DLD1 (cell line): ENCODE measurements around the gene ARHGEF37.

Source experiments
- in situ Hi-C: cut with HindIII; loops from 2 replicates; pipeline ENCODE4 v1.10.0; 2017; ENCODE audit warnings: low sequenced_read_pairs

Gene ARHGEF37

GRCh38 chr5:149623473-149623872 lies 42.2 kb downstream of the ARHGEF37 start:
- in situ Hi-C loops = no loop called here

GRCh38 chr5:149627070-149627469 lies 45.8 kb downstream of the ARHGEF37 start:
- in situ Hi-C loops = no loop called here

- in situ Hi-C loops = no loop called here
These were observed 46.9 kb downstream of the ARHGEF37 start for GRCh38 chr5:149628221-149628620.

GRCh38 chr5:149628846-149629388 lies 47.6 kb downstream of the ARHGEF37 start:
- in situ Hi-C loops = no loop called here

GRCh38 chr5:149629421-149629820 lies 48.1 kb downstream of the ARHGEF37 start:
- in situ Hi-C loops = no loop called here

- in situ Hi-C loops = loop anchor here (10.0 kb wide), 1 partner anchor 354 kb away; no protein-coding TSS in a partner anchor
These were observed 49.0 kb downstream of the ARHGEF37 start for GRCh38 chr5:149630337-149630736.

GRCh38 chr5:149631506-149631905 lies 50.2 kb downstream of the ARHGEF37 start:
- in situ Hi-C loops = loop anchor here (10.0 kb wide), 1 partner anchor 353 kb away; no protein-coding TSS in a partner anchor

- in situ Hi-C loops = loop anchor here (10.0 kb wide), 1 partner anchor 352 kb away; no protein-coding TSS in a partner anchor
These were observed 51.3 kb downstream of the ARHGEF37 start for GRCh38 chr5:149632311-149633251.

GRCh38 chr5:149633476-149634350 lies 52.4 kb downstream of the ARHGEF37 start:
- in situ Hi-C loops = loop anchor here (10.0 kb wide), 1 partner anchor 351 kb away; no protein-coding TSS in a partner anchor

- in situ Hi-C loops = loop anchor here (10.0 kb wide), 1 partner anchor 349 kb away; no protein-coding TSS in a partner anchor
These were observed 54.1 kb downstream of the ARHGEF37 start for GRCh38 chr5:149635394-149635793.

GRCh38 chr5:149636191-149636860 lies 55.0 kb downstream of the ARHGEF37 start:
- in situ Hi-C loops = loop anchor here (10.0 kb wide), 1 partner anchor 348 kb away; no protein-coding TSS in a partner anchor

GRCh38 chr5:149636861-149637246 lies 55.6 kb downstream of the ARHGEF37 start:
- in situ Hi-C loops = loop anchor here (10.0 kb wide), 1 partner anchor 348 kb away; no protein-coding TSS in a partner anchor

GRCh38 chr5:149638136-149638535 lies 56.8 kb downstream of the ARHGEF37 start:
- in situ Hi-C loops = loop anchor here (10.0 kb wide), 1 partner anchor 347 kb away; no protein-coding TSS in a partner anchor

GRCh38 chr5:149638546-149639241 lies 57.4 kb downstream of the ARHGEF37 start:
- in situ Hi-C loops = loop anchor here (10.0 kb wide), 1 partner anchor 346 kb away; no protein-coding TSS in a partner anchor

GRCh38 chr5:149639737-149640136 lies 58.4 kb downstream of the ARHGEF37 start:
- in situ Hi-C loops = loop anchor here (10.0 kb wide), 1 partner anchor 345 kb away; no protein-coding TSS in a partner anchor

- in situ Hi-C loops = no loop called here
These were observed 59.2 kb downstream of the ARHGEF37 start for GRCh38 chr5:149640350-149640999.

- in situ Hi-C loops = no loop called here
These were observed 59.8 kb downstream of the ARHGEF37 start for GRCh38 chr5:149641000-149641576.

GRCh38 chr5:149641600-149641999 lies 60.3 kb downstream of the ARHGEF37 start:
- in situ Hi-C loops = no loop called here
